Loucy (cell line): ENCODE results near the gene PTH2R.
"Not testable (repeated sequence)": the region's sequence is repeated elsewhere in the genome, so short reads cannot be mapped to it uniquely, and the experiment has no call there.

ENCODE experiments used
- H2AFZ ChIP-seq: fragments of 200-600 bp; sonication (generic); 2 replicates; pipeline ENCODE4 v1.6.0; 2016; ENCODE audit warnings: antibody characterized with exemption, mild to moderate bottlenecking, low read length, moderate library complexity
- H3F3A ChIP-seq: fragments of 200-600 bp; 2 replicates; pipeline ENCODE4 v1.6.0; 2016; ENCODE audit warnings: antibody characterized with exemption, low read depth, mild to moderate bottlenecking
- H3K27me3 ChIP-seq: fragments of 200-600 bp; sonication (generic); 2 replicates; pipeline ENCODE4 v1.6.1; 2014; ENCODE audit warnings: low read length, mild to moderate bottlenecking; ENCODE audit not compliant: insufficient read depth, poor library complexity, severe bottlenecking
- H3K36me3 ChIP-seq: fragments of 200-600 bp; sonication (generic); 2 replicates; pipeline ENCODE4 v1.6.1; 2016; ENCODE audit warnings: low read length; ENCODE audit not compliant: insufficient read depth
- H3K4me1 ChIP-seq: fragments of 200-600 bp; sonication (generic); 2 replicates; pipeline ENCODE4 v1.5.1; 2014; ENCODE audit warnings: low read length, mild to moderate bottlenecking; ENCODE audit not compliant: insufficient read depth, poor library complexity, severe bottlenecking
- H3K4me2 ChIP-seq: fragments of 200-600 bp; sonication (generic); 2 replicates; pipeline ENCODE4 v1.6.0; 2014; ENCODE audit warnings: antibody characterized with exemption, low read length, low read depth, mild to moderate bottlenecking; ENCODE audit not compliant: poor library complexity, severe bottlenecking
- H3K4me3 ChIP-seq: fragments of 200-600 bp; sonication (generic); 2 replicates; pipeline ENCODE4 v1.5.1; 2014; ENCODE audit warnings: low read length, mild to moderate bottlenecking, mixed read lengths; ENCODE audit not compliant: poor library complexity, severe bottlenecking
- H3K79me2 ChIP-seq: fragments of 200-600 bp; sonication (generic); 2 replicates; pipeline ENCODE4 v1.6.1; 2014; ENCODE audit warnings: low read length; ENCODE audit not compliant: insufficient read depth
- H3K9ac ChIP-seq: fragments of 200-600 bp; sonication (generic); 2 replicates; pipeline ENCODE4 v1.6.0; 2014; ENCODE audit warnings: mild to moderate bottlenecking, low read depth, low read length, moderate library complexity; ENCODE audit not compliant: poor library complexity, severe bottlenecking
- H3K9me2 ChIP-seq: fragments of 200-600 bp; sonication (generic); replicated peaks from 2 replicates; pipeline ENCODE4 v1.6.1; 2016; ENCODE audit warnings: low read depth, low read length, mixed read lengths
- H3K9me3 ChIP-seq: fragments of 200-600 bp; sonication (generic); 2 replicates; pipeline ENCODE4 v1.6.1; 2014; ENCODE audit warnings: mild to moderate bottlenecking, antibody characterized with exemption, low read length, low read depth; ENCODE audit not compliant: insufficient read depth
- H4K20me1 ChIP-seq: fragments of 200-600 bp; sonication (generic); 2 replicates; pipeline ENCODE4 v1.6.0; 2014; ENCODE audit warnings: antibody characterized with exemption, low read length, mild to moderate bottlenecking; ENCODE audit not compliant: insufficient read depth, poor library complexity, severe bottlenecking
- CTCF ChIP-seq: fragments of 200-600 bp; sonication (generic); conservative IDR thresholded peaks from 2 replicates; pipeline ENCODE4 v1.5.1; 2014; ENCODE audit warnings: mild to moderate bottlenecking, antibody characterized with exemption, low read length
- EZH2phosphoT487 ChIP-seq: fragments of 200-600 bp; IDR thresholded peaks from 2 replicates; pipeline ENCODE4 v1.6.1; 2018; ENCODE audit warnings: antibody characterized with exemption, mild to moderate bottlenecking, moderate library complexity, borderline replicate concordance

The PTH2R gene

GRCh38 chr2:208502288-208502687 lies 95.7 kb downstream of the PTH2R start:
- no peak overlapping the region for H3K4me2 ChIP-seq
- H3K4me1 ChIP-seq: no peaks in the 10 kb centered on the region
- no peaks in the 10 kb centered on the region for H3K9me2 ChIP-seq
- H3F3A ChIP-seq: no peaks in the 10 kb centered on the region
- H3K9me3 ChIP-seq: no peaks in the 10 kb centered on the region
- no peak overlapping the region for H2AFZ ChIP-seq
- no peaks in the 10 kb centered on the region for H3K79me2 ChIP-seq
- no peak overlapping the region for H3K4me3 ChIP-seq
- TF ChIP-seq EZH2phosphoT487 (no peak), CTCF (no peak)
- H4K20me1 ChIP-seq: no peaks in the 10 kb centered on the region
- H3K27me3 ChIP-seq: no peaks in the 10 kb centered on the region
- H3K36me3 ChIP-seq: no peaks in the 10 kb centered on the region
- no peak overlapping the region for H3K9ac ChIP-seq

GRCh38 chr2:208505365-208505764 lies 98.8 kb downstream of the PTH2R start:
- H3K27me3 ChIP-seq, H3K9ac ChIP-seq, H3K4me1 ChIP-seq, H3K79me2 ChIP-seq, H4K20me1 ChIP-seq, H2AFZ ChIP-seq, H3K4me3 ChIP-seq, H3K4me2 ChIP-seq, H3K36me3 ChIP-seq, H3K9me2 ChIP-seq, H3F3A ChIP-seq, H3K9me3 ChIP-seq: not testable (repeated sequence)

GRCh38 chr2:208509586-208509985 lies 103.0 kb downstream of the PTH2R start:
- TF ChIP-seq EZH2phosphoT487 (no peak), CTCF (no peak)
- H3K9me3 ChIP-seq: no peaks in the 10 kb centered on the region
- H4K20me1 ChIP-seq: no peaks in the 10 kb centered on the region
- no peaks in the 10 kb centered on the region for H3K9me2 ChIP-seq
- no peak overlapping the region for H3K9ac ChIP-seq
- no peak overlapping the region for H3K4me2 ChIP-seq
- no peaks in the 10 kb centered on the region for H3K36me3 ChIP-seq
- no peaks in the 10 kb centered on the region for H3K79me2 ChIP-seq
- no peaks in the 10 kb centered on the region for H3K4me1 ChIP-seq
- H3K27me3 ChIP-seq: no peaks in the 10 kb centered on the region
- no peaks in the 10 kb centered on the region for H3F3A ChIP-seq
- H2AFZ ChIP-seq: no peak overlapping the region
- H3K4me3 ChIP-seq: no peak overlapping the region

GRCh38 chr2:208511016-208511415 lies 104.4 kb downstream of the PTH2R start:
- no peaks in the 10 kb centered on the region for H4K20me1 ChIP-seq
- H3K36me3 ChIP-seq: no peaks in the 10 kb centered on the region
- no peaks in the 10 kb centered on the region for H3K27me3 ChIP-seq
- no peak for TF ChIP-seq CTCF
- TF ChIP-seq EZH2phosphoT487: no peak
- H3K9ac ChIP-seq: no peak overlapping the region
- no peak overlapping the region for H3K4me2 ChIP-seq
- H3K4me1 ChIP-seq: no peaks in the 10 kb centered on the region
- no peaks in the 10 kb centered on the region for H3K9me2 ChIP-seq
- H3F3A ChIP-seq: no peaks in the 10 kb centered on the region
- no peak overlapping the region for H3K4me3 ChIP-seq
- H3K79me2 ChIP-seq: no peaks in the 10 kb centered on the region
- H2AFZ ChIP-seq: no peak overlapping the region
- H3K9me3 ChIP-seq: no peaks in the 10 kb centered on the region
